HG02759 (cell line): ENCODE data around the gene WTAP.
"Not testable (repeated sequence)": the region's sequence is repeated elsewhere in the genome, so short reads cannot be mapped to it uniquely, and the experiment has no call there.

Experiments used
- ATAC-seq: cut with Tn5 transposase; IDR thresholded peaks from one replicate; pipeline ENCODE4 v1.9.1; 2021; ENCODE audit warnings: mild to moderate bottlenecking, moderate library complexity; ENCODE audit not compliant: unreplicated experiment

The WTAP gene

GRCh38 chr6:159761129-159761872 is 34.0 kb downstream of the WTAP start:
- peak; percentile 0 for ATAC-seq

- ATAC-seq = peak; percentile 96
Measured at GRCh38 chr6:159761873-159762680, 34.8 kb downstream of the WTAP start, which contains the start of gene ACAT2. TSS of gene ACAT2 (plus strand) at chr6:159762045. CDS start at chr6:159762088, 43 bp downstream.

GRCh38 chr6:159762681-159763293 is 35.5 kb downstream of the WTAP start:
- peak; percentile 14 for ATAC-seq

GRCh38 chr6:159766906-159767305 is 39.6 kb downstream of the WTAP start:
- ATAC-seq = no peak

GRCh38 chr6:159769470-159769869 is 42.2 kb downstream of the WTAP start:
- no peak for ATAC-seq

GRCh38 chr6:159772196-159772595 is 44.9 kb downstream of the WTAP start:
- no peak for ATAC-seq

GRCh38 chr6:159777240-159777904 is 50.1 kb downstream of the WTAP start:
- no peak for ATAC-seq

- no peak for ATAC-seq
Measured at GRCh38 chr6:159778131-159778530, 50.8 kb downstream of the WTAP start.

GRCh38 chr6:159778542-159779103 is 51.3 kb downstream of the WTAP start:
- ATAC-seq = no peak

- no peak for ATAC-seq
Measured at GRCh38 chr6:159788276-159788675, 61.0 kb downstream of the WTAP start.

GRCh38 chr6:159788753-159789376 is 61.6 kb downstream of the WTAP start:
- no peak for ATAC-seq

- peak; percentile 71 for ATAC-seq
Measured at GRCh38 chr6:159789377-159790148, 62.3 kb downstream of the WTAP start, which contains the start of gene TCP1. TSS of gene TCP1 (minus strand) at chr6:159789602. CDS start at chr6:159789468, 134 bp downstream.

GRCh38 chr6:159790149-159790955 is 63.0 kb downstream of the WTAP start, which contains the start of gene MRPL18:
TSS of gene MRPL18 (plus strand) at chr6:159790467. CDS start at chr6:159790588, 121 bp downstream.
- ATAC-seq = peak; percentile 85

GRCh38 chr6:159790956-159791598 is 63.8 kb downstream of the WTAP start:
- no peak for ATAC-seq

- ATAC-seq = not testable (repeated sequence)
Measured at GRCh38 chr6:159794976-159795375, 67.7 kb downstream of the WTAP start.

GRCh38 chr6:159797554-159797953 is 70.2 kb downstream of the WTAP start:
- ATAC-seq = no peak

GRCh38 chr6:159800141-159800865 is 73.0 kb downstream of the WTAP start, which contains the start of gene PNLDC1:
TSS of gene PNLDC1 (plus strand) at chr6:159800276. CDS start at chr6:159800308, 32 bp downstream.
- ATAC-seq = no peak
